Panc1 (cell line): ENCODE results near the gene ENTHD1.

Source experiments
- CTCF ChIP-seq: fragments of 450-650 bp; IDR thresholded peaks from 2 replicates; pipeline ENCODE4 v1.5.1; 2017; ENCODE audit warnings: mild to moderate bottlenecking
- POLR2AphosphoS5 ChIP-seq: IDR thresholded peaks from 2 replicates; pipeline ENCODE4 v1.6.1; 2012; ENCODE audit warnings: mild to moderate bottlenecking, low read depth, low read length, moderate library complexity
- REST ChIP-seq, 2 experiments: IDR thresholded peaks; 2 replicates each; pipeline ENCODE4 v1.6.1; 2011 to 2012; ENCODE audit warnings: low read depth in 2 of 2, control low read depth in 1 of 2, low read length in 1 of 2, mild to moderate bottlenecking in 1 of 2, moderate library complexity in 1 of 2; ENCODE audit not compliant: insufficient read depth in 1 of 2
- SIN3A ChIP-seq: IDR thresholded peaks from 2 replicates; pipeline ENCODE4 v1.6.1; 2012; ENCODE audit warnings: low read depth, mild to moderate bottlenecking, low read length, moderate library complexity, borderline replicate concordance; ENCODE audit not compliant: insufficient read depth

- TF ChIP-seq CTCF (no peak), POLR2AphosphoS5 (no peak), REST (IDR thresholded peaks at IDR 0.05; ENCODE audit: insufficient read depth in 1 of 2, low read depth in 2 of 2, low read length in 1 of 2) (no peak), SIN3A (no peak)
These were observed 40.8 kb downstream of the ENTHD1 start for GRCh38 chr22:39852799-39853198.
